Upper lobe of left lung (tissue), 6 donors: ENCODE data around the gene CD34. TPM values are rescaled to one million over a fixed set of nuclear protein-coding genes. Genes with fewer than 3 reads are reported as not detected.

Experiments used
- ATAC-seq, 2 donors: fragments of 200-7000 bp; cut with Tn5 transposase; one replicate each; pipeline ENCODE4 v1.9.1; 2022; ENCODE audit warnings: mild to moderate bottlenecking in 2 of 2, moderate library complexity in 2 of 2; ENCODE audit not compliant: low FRiP score in 2 of 2
- DNase-seq, 2 donors: peaks; one replicate each; pipeline ENCODE4 v3.0.0-alpha.2; 2019 to 2020
- H3K27ac ChIP-seq, 4 donors: fragments of 200-600 bp; sonication (generic); one replicate each; pipeline ENCODE4 v1.5.1; 2016 to 2019
- H3K27me3 ChIP-seq, 4 donors: fragments of 200-600 bp; sonication (generic); one replicate each; pipeline ENCODE4 v1.5.1; 2017 to 2019
- H3K36me3 ChIP-seq, 4 donors: fragments of 200-600 bp; sonication (generic); one replicate each; pipeline ENCODE4 v1.5.1; 2016 to 2019
- H3K4me1 ChIP-seq, 4 donors: fragments of 200-600 bp; sonication (generic); one replicate each; pipeline ENCODE4 v1.5.1; 2018 to 2019
- H3K4me3 ChIP-seq, 4 donors: fragments of 200-600 bp; sonication (generic); one replicate each; pipeline ENCODE4 v1.5.1; 2017 to 2019; ENCODE audit warnings: mild to moderate bottlenecking in 2 of 4, moderate library complexity in 1 of 4
- H3K9me3 ChIP-seq, 4 donors: fragments of 200-600 bp; sonication (generic); one replicate each; pipeline ENCODE4 v1.5.1; 2018 to 2019
- CTCF ChIP-seq, 6 experiments: fragments of 450-650 bp in 4 of 6; fragments of 200-600 bp in 2 of 6; sonication (generic) in 2 of 6; IDR thresholded peaks; one replicate each; pipeline ENCODE4 v1.5.1; 2016 to 2019; ENCODE audit warnings: antibody characterized with exemption in 6 of 6
- EP300 ChIP-seq, 4 donors: sonication (generic); formaldehyde crosslinking; IDR thresholded peaks; one replicate each; pipeline ENCODE4 v1.5.1; 2017; ENCODE audit warnings: antibody characterized with exemption in 4 of 4, control low read depth in 2 of 4
- POLR2A ChIP-seq, 4 donors: fragments of 450-650 bp; IDR thresholded peaks; one replicate each; pipeline ENCODE4 v1.5.1; 2016 to 2017; ENCODE audit warnings: antibody characterized with exemption in 4 of 4, mild to moderate bottlenecking in 2 of 4
- POLR2AphosphoS5 ChIP-seq, 2 donors: sonication (generic); formaldehyde crosslinking; IDR thresholded peaks; one replicate each; pipeline ENCODE4 v1.5.1; 2017; ENCODE audit warnings: antibody characterized with exemption in 2 of 2
- WGBS, 2 donors: methylation state at CpG; one replicate each; pipeline ENCODE4 v1.1.5; 2017 to 2018; 5-methylcytosine and 5-hydroxymethylcytosine counted together
- total RNA-seq, 6 donors: library from RNA; depleted of rRNA in 4 of 6; stranded (reverse); fragments of >200 nt in 4 of 6; gene quantifications; one replicate each; pipeline versions ENCODE4 v1.1.0 to v1.2.1, GENCODE V29; 2016 to 2021
- donor health status: DM: no; HTN: no; CAD: no; lungs with moderate emphysema.
- donor health status: DM: no; HTN: yes; CAD: no; lungs with severe emphysema.

CD34 gene
- total RNA-seq, 6 donors from 2014 or later, result 8.8 to 78.2 (median 22.4) TPM

- Histone ChIP-seq H3K36me3 (peaks cover 0 to 11% (median 0%) of the 10 kb centered on the region in 4 donors), H3K27me3 (no peaks in the 10 kb centered on the region), H3K9me3 (no peaks in the 10 kb centered on the region), H3K4me3 (no peak overlapping the region), H3K27ac (peak overlapping the region in 3 of 4 donors; percentile 26 to 71 (median 61)), H3K4me1 (peaks cover 38 to 72% (median 57%) of the 10 kb centered on the region in 4 donors)
- 90 to 96% methylated on average over 4 of the region's 4 CpGs for WGBS, 2 donors
- DNase-seq, result no peak
- ATAC-seq, result no peak
- TF ChIP-seq CTCF (IDR thresholded peaks at IDR 0.05) (no peak), POLR2AphosphoS5 (IDR thresholded peaks at IDR 0.05) (no peak), POLR2A (IDR thresholded peaks at IDR 0.05) (no peak), EP300 (IDR thresholded peaks at IDR 0.05) (no peak)
Measured at GRCh38 chr1:207837673-207838072, 73.3 kb downstream of the CD34 start.

- Histone ChIP-seq H3K36me3 (peaks cover 0 to 3% (median 0%) of the 10 kb centered on the region in 4 donors), H3K27ac (peak overlapping the region; percentile 30 to 71 (median 46)), H3K9me3 (no peaks in the 10 kb centered on the region), H3K27me3 (no peaks in the 10 kb centered on the region), H3K4me3 (no peak overlapping the region), H3K4me1 (peaks cover 47 to 72% (median 62%) of the 10 kb centered on the region in 4 donors)
- TF ChIP-seq POLR2AphosphoS5 (IDR thresholded peaks at IDR 0.05) (no peak), POLR2A (IDR thresholded peaks at IDR 0.05) (no peak), EP300 (IDR thresholded peaks at IDR 0.05) (no peak), CTCF (IDR thresholded peaks at IDR 0.05) (no peak)
- WGBS, 2 donors, result 67 to 72% methylated on average over 12 to 15 of the region's 15 CpGs
- ATAC-seq (no peak), DNase-seq (no peak)
Measured at GRCh38 chr1:207836591-207837347, 74.2 kb downstream of the CD34 start.

- H3K4me3 ChIP-seq, result no peak overlapping the region
- peak overlapping the region in 3 of 4 donors; percentile 30 to 71 (median 38) for H3K27ac ChIP-seq
- H3K9me3 ChIP-seq, result no peaks in the 10 kb centered on the region
- peaks cover 0 to 2% (median 0%) of the 10 kb centered on the region in 4 donors for H3K36me3 ChIP-seq
- no peaks in the 10 kb centered on the region for H3K27me3 ChIP-seq
- ATAC-seq (no peak), DNase-seq (no peak)
- WGBS, 2 donors, result 83 to 86% methylated on average over 6 of the region's 6 CpGs
- peaks cover 55 to 72% (median 67%) of the 10 kb centered on the region in 4 donors for H3K4me1 ChIP-seq
- no peak for TF ChIP-seq EP300 (IDR thresholded peaks at IDR 0.05)
- TF ChIP-seq CTCF (IDR thresholded peaks at IDR 0.05), result no peak
- TF ChIP-seq POLR2AphosphoS5 (IDR thresholded peaks at IDR 0.05), result no peak
- TF ChIP-seq POLR2A (IDR thresholded peaks at IDR 0.05), result no peak
Measured at GRCh38 chr1:207835958-207836357, 75.0 kb downstream of the CD34 start.

GRCh38 chr1:207833956-207834660, 76.8 kb downstream of the CD34 start:
- H3K9me3 ChIP-seq, result no peaks in the 10 kb centered on the region
- TF ChIP-seq CTCF (IDR thresholded peaks at IDR 0.05) (no peak), EP300 (IDR thresholded peaks at IDR 0.05) (no peak), POLR2AphosphoS5 (IDR thresholded peaks at IDR 0.05) (no peak), POLR2A (IDR thresholded peaks at IDR 0.05) (no peak)
- no peak for DNase-seq
- peaks cover 57 to 83% (median 73%) of the 10 kb centered on the region in 4 donors for H3K4me1 ChIP-seq
- WGBS, 2 donors, result 83 to 84% methylated on average over 5 to 7 of the region's 7 CpGs
- H3K27me3 ChIP-seq, result no peaks in the 10 kb centered on the region
- peaks cover 0 to 2% (median 0%) of the 10 kb centered on the region in 4 donors for H3K36me3 ChIP-seq
- no peak for ATAC-seq
- H3K27ac ChIP-seq, result peak overlapping the region; percentile 23 to 98 (median 70)
- H3K4me3 ChIP-seq, result no peak overlapping the region
